ENCODE results near the gene TBL1X.

Gene TBL1X

DNA sequence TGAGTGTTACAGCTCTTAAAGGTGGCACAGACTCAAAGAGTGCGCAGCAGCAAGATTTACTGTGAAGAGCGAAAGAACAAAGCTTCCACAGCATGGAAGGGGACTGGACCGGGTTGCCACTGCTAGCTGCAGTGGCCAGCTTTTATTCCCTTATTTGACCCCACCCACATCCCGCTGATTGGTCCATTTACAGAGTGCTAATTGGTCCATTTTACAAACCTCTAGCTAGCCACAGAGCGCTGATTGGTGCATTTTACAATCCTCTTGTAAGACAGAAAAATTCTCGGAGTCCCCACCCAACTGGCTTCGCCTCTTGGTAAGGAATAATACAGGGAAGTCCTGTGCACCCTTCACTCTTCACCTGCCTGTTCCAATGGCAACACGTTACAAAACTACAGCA lies 319.5 kb downstream of the TBL1X start:
- no peak for DNase-seq

DNA sequence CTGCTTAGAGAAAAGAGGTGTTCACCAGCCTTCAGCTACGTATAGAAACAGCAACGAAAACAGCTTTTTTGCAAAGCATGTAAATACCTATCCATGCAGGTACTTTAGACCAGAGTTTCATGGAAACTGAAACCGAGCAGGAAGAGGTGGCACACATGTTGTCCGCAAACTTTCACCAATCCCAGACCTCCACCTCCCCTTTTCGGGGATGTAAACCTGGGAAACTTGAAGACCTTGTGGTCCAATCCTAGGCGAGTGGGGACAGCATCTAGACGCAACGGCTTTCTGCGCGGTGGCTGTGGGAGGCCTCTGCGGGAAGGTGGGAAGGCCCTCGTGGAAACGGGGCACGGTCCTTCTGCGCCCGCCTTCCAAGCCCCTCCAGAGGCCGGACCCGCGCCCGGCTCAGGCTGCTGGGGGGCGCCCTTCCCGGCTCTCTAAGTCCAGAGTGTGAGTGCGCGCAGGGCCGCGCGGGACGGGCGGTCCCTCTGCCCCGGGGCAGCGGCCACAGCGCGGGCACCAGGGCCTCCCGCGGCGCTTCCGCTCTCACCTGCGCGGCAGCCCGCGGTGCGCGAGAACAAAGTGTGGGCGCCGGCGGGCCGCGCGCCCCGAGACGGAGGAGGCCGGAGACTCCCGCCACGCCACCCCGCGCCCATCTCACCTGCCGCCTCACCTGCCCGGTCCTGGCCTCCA lies 320.5 kb downstream of the TBL1X start:
- DNase-seq: no peak

- DNase-seq: no peak
These were observed 321.3 kb downstream of the TBL1X start, which contains the start of gene SHROOM2 for GRCh38 chrX:9785944-9786797. SHROOM2 (plus strand) TSS chrX:9786429; CDS start chrX:9786546, 117 bp downstream.

GRCh38 chrX:9786798-9787635 lies 322.2 kb downstream of the TBL1X start:
- DNase-seq: no peak

- no peak for DNase-seq
These were observed 324.1 kb downstream of the TBL1X start for GRCh38 chrX:9788911-9789310.

DNA sequence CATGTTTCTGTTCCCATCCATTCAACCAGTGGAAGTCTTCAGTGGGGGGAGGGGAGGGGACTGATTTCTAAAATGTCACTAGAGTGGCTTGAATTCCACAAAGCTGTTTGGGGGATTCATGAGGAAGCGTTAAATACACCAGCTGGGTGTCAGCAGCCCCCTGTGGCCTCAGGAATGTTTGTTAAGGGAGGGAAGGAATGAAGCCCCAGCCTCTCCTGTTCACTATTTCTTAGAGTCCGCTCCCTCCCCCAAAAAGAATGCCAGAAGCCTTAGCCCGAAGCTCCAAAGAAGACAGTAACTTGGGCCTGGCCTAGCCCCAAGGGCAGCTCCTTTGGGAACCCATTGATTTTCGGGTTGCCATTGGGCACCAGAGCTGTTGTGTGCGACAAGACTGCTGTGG lies 324.7 kb downstream of the TBL1X start:
- no peak for DNase-seq

All from CD4-positive, alpha-beta T cell treated with Interleukin-4 for 1 hour (primary cell).